Measurements from ENCODE around the gene ACP6.
"Not testable (repeated sequence)": the region's sequence is repeated elsewhere in the genome, so short reads cannot be mapped to it uniquely, and the experiment has no call there.

ACP6 gene

DNA sequence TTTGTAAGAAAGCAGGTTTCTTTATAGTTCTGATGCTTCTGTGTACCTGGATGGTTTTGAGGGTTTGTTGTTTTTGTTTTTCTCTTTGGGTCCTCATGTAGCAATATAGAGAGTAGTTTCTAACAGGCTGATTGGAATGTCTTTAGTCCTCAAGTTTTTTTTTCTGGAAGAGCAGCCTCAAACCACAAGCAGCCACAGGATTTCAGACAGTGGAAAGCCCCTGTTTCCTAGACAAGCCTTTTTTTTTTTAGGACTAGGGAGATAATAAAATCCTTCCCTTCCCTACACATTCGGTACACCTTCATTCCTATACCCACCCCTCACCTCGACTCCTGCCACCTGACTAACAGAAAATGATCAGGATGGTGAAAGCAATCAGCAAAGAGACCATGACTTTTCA, 47.6 kb downstream of the ACP6 start:
- no peak for DNase-seq (ENCODE audit: low read depth in 2 of 2)

DNA sequence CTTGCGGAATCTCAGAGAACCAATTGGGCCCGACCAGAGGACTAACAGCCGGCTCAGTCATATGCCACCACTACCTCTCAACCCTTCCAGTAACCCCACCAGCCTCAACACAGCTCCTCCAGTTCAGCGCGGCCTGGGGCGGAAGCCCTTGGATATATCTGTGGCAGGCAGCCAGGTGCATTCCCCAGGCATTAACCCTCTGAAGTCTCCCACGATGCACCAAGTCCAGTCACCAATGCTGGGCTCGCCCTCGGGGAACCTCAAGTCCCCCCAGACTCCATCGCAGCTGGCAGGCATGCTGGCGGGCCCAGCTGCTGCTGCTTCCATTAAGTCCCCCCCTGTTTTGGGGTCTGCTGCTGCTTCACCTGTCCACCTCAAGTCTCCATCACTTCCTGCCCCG, 49.8 kb downstream of the ACP6 start:
- no peak for DNase-seq (ENCODE audit: low read depth in 2 of 2)

DNA sequence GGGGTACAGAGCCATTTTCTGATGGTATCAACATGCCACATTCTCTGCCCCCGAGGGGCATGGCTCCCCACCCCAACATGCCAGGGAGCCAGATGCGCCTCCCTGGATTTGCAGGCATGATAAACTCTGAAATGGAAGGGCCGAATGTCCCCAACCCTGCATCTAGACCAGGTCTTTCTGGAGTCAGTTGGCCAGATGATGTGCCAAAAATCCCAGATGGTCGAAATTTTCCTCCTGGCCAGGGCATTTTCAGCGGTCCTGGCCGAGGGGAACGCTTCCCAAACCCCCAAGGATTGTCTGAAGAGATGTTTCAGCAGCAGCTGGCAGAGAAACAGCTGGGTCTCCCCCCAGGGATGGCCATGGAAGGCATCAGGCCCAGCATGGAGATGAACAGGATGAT, 50.6 kb downstream of the ACP6 start:
- DNase-seq (ENCODE audit: low read depth in 2 of 2): no peak

DNA sequence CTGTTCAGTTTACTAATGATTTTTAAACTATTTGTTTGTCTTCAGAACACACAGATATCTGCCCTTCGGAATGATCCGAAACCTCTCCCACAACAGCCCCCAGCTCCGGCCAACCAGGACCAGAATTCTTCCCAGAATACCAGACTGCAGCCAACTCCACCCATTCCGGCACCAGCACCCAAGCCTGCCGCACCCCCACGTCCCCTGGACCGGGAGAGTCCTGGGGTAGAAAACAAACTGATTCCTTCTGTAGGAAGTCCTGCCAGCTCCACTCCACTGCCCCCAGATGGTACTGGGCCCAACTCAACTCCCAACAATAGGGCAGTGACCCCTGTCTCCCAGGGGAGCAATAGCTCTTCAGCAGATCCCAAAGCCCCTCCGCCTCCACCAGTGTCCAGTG, 51.6 kb downstream of the ACP6 start:
- DNase-seq (ENCODE audit: low read depth in 2 of 2): no peak

DNA sequence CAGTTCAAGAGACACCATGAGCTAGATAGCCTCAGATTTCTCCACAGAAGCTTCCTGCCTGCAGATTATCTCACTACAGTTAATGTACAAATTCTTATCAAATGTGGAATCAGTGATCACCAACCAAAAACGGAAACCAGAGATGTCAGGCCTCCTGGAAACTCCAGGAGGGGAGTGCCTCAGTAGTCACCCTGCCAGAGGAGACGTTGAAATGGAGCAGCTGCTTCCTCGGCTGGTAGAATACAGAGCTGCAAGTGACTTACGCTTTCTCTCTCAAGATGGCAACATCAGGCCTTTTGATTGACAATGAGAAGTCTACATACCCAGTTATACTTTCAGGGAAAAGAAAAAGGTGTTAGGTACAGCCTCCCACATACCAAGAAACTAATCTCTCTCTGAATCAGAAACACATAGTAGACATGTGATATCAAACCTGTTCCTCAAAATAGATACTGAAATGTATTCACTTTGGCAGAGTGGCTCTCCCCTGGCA, 52.2 kb downstream of the ACP6 start:
- peak in 1 of 2 donors; percentile 17 for DNase-seq (ENCODE audit: low read depth in 2 of 2)

DNA sequence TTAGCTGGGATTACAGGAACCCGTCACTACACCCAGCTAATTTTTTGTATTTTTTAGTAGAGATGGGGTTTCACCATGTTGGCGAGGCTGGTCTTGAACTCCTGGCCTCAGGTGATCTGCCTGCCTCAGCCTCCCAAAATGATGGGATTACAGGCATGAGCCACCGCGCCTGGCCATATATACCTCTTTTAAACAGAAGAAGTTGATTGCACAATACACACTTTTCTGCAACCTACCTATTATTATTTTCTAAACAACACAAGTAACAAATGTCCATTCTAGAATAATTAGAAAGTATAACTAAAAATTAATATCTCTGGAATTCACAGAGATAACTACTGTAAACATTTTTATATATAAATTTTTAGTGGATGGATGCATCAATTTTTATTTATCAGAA, 55.4 kb downstream of the ACP6 start:
- DNase-seq (ENCODE audit: low read depth in 2 of 2): not testable (repeated sequence)

DNA sequence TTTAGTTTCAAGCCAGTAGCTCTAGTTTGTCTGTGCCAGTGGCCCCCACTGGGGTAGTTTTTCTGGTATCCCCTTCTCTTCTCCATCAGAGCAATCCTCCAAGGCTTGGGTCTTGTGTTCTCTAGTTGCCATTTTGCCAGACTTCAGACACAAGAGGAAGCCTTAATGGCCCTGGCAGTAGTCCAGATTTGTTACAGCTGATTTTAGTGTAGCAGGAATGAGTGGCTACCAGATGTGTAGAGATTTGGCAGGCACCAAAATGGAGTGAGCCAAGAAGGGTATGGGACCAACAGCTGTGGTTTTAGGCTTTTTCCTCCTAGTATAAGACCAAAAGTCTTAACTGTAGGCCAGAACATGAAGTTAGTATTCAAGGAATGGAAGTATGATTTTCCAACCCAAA, 56.8 kb downstream of the ACP6 start:
- no peak for DNase-seq (ENCODE audit: low read depth in 2 of 2)

DNA sequence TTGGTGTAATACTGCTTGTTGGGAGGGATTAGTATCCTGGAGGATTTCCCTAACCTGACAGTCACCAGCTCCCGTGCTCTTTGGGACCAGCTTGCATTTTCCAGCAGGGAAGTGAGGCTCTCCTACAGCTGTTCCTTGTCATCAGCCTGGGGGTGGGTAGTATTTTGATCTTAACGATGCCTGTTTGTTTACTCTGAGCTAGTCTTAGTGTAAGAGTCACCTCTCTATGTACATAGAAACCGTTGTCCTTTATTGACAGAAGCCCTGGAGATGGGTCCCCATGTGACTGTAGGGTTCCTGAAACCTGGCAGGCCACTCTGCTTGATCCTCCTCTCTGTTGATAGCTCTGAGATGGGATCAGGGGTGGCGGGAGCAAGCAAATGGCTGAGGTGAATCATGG, 58.0 kb downstream of the ACP6 start:
- DNase-seq (ENCODE audit: low read depth in 2 of 2): no peak

DNA sequence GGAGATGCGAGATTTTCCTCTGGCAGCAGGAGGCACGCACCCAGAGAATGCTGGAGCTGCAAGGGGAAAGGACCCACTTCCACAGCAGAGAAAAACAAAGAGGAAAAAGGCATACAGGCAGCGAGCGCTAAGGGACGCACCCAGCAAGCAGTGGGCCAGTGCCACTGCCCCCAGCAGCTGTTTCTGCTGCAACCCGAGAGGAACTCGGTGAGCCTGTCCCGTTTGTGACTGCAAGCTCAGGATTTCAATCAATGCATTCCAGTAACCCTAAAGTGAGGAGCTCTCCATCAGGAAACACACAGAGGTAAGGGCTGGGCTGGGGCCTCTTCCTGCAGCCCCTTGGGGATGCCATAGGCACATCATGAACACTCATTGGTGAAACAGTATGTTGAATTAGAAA, 58.7 kb downstream of the ACP6 start:
- DNase-seq (ENCODE audit: low read depth in 2 of 2): no peak

DNA sequence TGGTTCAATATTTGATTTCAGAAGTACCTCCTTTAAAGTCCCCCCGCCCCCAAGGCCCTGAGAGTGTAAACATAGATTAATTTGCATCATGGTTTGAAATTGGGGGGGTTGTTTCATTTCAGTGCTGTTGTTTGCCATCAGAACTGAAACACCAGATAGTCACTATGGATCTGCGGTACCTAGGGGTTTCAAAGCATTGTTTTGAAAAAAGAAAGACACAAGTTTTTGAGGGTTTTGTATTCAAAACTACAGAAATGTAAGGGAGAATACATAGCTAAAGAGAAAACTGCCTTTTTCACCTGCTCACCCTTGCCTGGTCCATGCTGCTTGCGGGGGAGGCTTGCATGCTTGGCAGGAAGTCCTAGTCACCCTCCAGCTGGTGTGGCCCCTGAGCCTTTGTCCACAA, 59.3 kb downstream of the ACP6 start:
- DNase-seq (ENCODE audit: low read depth in 2 of 2): no peak

DNA sequence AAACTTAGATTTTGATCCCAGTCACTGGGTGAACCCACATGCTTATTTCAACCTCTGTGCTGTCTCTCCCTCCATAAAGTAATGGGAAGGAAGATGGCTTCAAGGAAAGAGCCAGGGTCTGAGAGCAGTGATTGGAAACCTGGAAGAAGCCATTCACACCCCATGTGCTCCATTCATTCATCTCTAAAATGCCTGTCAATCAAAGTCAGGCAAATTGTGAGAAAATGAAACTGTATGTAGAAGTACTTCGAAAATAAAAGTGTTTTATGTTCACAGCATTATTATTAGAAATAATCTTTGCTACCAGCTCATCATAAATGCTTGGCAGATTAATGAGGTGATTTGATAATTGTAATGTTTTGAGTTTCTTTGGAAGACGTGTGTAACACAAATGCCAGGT, 61.0 kb downstream of the ACP6 start:
- DNase-seq (ENCODE audit: low read depth in 2 of 2): no peak

DNA sequence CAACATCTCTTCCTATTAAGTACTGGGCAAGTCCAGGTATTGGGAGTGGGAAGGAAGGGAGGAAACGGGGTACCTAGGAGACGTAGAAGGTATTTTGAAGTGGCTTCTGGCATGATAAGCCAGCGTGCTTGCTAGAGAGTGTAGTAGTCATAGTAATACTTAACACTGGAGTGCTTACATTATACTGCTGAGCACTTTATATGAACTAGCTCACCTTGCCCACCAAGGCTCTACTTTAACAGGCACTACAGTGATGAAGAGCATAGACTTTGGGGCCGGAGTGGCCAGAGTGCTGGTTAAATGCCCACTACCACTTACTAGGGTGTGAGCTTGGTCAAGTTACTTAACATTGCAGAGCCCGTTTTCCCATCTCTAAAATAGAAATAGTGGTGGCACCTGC, 61.7 kb downstream of the ACP6 start:
- no peak for DNase-seq (ENCODE audit: low read depth in 2 of 2)

DNA sequence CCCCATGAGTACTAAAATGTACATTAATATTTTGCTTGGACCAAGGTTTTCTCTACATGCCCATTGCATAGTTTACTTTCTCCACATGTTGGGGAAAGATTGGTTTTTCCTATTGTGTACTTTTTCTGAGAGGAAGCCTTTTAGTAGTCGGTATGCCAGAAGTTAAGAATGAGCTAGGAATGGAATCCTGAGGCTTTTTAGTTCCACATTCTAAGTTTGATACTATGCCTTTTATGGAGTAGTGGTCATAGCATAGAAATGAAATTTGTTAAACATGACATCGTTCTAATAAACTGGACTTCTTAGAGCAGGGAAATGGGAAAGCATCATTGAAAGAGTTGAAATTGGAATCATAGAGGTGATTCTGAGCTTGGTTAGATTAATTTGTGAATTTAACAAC, 64.7 kb downstream of the ACP6 start:
- DNase-seq (ENCODE audit: low read depth in 2 of 2): no peak

DNA sequence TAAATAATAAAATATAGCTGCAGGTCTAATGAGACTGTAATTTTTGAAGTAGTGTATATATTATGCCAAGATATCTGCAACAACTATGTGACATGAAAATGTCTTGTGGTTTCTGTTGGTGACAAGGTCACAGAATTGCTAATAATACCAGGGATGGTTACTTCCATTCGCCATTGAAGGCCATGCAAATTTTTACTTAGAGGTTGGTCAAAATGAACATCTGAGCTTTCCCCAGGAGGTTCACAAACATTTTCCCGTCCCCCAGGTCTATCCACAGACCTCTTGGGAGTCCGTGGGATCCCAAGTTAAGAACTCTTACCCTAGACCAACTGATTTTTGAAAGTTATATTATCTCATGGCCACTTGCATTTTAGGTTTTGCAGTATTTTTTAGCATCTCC, 66.3 kb downstream of the ACP6 start:
- no peak for DNase-seq (ENCODE audit: low read depth in 2 of 2)

DNA sequence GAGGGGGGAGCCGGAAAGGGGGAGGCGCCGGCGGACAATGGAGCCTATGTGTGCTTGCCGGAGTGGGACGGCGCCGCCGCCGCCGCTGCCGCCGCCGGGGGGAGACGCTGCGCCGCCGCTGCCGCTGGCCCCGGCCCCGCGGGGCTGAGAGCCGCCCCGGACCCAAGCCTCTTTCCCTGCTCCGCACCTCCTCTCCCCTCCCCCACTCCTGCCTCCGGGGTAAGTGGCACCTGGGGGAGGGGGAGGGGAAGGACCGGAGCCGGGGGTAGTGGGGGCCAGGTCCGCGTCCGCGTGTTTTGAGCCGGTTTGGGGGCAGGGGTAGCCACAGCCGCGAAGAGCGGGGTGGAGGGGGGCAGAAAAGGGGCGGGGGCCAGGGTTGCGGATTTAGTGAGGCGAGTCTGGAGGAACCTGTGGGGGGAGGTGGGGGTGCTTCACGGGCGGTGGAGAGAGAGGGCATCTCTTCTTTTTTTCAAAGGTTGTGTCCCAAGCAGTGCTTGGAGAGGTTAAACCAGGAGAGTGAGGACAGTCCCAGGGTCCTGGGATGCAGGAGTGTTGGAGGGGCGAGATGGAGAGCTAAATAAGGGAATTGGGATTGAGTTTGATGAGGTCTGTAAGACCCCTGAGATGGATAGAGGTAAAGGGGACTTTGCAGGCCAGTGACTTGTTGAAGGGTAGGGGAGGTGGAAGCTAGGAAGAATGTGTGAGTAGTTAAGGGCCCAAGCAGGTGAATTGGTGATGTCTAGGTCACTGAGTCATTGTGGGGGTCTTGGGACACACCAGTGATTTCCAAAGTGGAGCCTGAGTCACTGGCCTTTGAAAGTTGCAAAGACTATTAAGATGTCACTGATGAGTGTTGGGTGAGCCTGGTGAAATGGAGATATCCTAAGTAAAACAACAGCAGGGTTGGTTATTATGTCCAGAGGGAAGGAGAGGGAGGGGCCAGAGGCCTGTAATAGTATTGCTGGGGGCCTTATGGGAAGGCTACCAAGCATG, 69.9 kb downstream of the ACP6 start:
- DNase-seq (ENCODE audit: low read depth in 2 of 2): no peak

DNA sequence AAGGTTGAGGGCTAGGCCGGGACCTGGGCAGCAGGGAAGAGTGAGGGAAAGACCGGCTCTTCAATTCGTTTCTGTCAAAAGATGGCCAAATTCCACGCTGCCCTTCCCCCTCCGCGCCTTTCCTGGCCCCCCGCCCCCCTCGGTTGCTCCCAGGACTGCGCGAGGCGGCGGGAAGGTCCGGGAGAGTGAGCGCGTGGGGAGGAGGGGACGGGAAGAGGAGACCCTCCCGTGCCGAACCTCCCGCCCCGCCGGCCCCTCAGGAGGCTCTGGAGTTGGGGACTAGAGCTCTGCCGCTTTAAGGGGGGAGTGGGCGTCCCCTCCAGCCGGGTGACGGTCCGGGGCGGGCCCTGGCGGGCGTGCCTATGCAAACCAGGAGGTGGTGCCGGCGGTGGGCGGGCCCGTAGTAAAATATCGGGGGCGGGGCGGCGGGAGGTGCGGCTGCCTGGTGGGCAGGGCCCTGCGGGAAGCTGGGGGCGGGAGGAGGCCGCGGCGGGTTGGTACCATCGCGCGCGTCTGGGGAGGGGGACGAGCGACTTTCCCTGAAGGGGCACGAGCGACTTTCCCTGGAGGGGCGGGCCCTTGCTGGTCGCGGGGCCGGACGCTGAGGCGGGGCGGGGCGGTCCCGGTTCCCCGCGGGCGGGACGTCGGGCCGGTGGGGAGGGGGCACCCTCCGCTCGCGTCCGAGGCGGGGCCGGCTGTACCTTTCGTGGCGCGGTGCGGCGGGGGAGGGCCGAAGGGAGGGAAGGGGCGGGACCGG, 70.8 kb downstream of the ACP6 start:
- peak; percentile 93 to 95 for DNase-seq (ENCODE audit: low read depth in 2 of 2)

DNA sequence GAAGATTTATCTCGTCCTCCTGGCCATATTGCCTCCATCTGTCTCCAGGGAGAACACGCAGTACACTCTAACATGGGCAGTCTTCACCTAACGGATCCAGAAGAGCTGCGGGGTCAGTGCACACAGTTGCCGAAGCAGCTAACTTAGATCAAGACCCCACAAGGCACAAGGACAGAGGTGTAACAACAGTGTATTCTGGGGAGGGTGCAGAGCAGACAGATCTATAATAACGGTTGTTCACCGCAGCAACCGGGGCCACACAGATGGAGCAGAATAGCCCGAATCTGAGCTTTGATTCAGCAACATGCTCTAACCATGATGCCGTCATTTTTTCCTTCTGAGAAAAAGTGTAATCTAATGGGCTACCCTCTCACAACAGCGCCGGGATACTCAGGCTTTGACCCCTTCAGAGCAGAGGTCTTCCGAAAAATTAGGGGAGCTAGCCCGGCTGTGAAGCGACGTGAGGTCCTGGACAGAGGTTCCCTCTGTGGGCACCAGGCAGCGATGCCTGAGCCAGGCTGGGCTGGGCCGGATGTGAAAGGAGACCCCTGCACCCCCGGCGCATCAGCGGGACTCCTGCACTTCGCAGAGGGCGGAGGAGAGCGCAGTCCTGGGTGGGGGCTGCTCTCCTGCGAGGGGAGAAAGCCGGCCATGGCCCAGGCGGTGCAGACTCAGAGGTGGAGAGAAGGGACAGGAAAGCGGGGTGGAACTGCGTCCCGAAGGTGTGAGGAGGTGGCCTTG, 71.5 kb downstream of the ACP6 start:
- DNase-seq (ENCODE audit: low read depth in 2 of 2): no peak

DNA sequence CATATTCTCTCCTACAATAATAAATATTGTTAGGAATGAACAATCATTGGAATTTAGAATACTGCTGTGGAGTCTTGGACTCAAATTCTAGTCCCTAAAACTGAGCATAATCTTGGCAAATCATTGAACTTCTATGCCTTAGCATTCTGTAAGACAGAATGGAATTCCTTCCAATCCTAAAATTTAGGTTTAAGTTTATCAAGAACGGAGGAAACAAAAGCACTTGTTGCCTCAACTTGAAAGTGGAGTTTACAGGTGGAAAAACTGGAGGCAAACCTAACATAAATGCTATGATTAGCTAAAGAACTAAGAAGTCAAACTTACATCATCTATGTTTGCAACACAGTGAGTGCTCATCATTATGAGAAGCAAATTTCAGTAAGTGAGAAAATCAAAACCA, 73.3 kb downstream of the ACP6 start:
- no peak for DNase-seq (ENCODE audit: low read depth in 2 of 2)

All from activated CD4-positive, alpha-beta T cell treated with anti-CD3 and anti-CD28 coated beads for 24 hours (primary cell).